Mesendoderm (in vitro differentiated cells): ENCODE data around the gene ALG11.
A peak's percentile ranks its signal among the peaks of the same experiment; 100 is the strongest.
"Not testable (repeated sequence)": the region's sequence is repeated elsewhere in the genome, so short reads cannot be mapped to it uniquely, and the experiment has no call there.

Experiments
- DNase-seq: peaks from one replicate; pipeline ENCODE4 v3.0.0; 2013
- H2AK5ac ChIP-seq: 2 replicates; pipeline ENCODE4 v1.6.1; 2013; ENCODE audit warnings: low read length, inconsistent platforms
- H2BK120ac ChIP-seq: 2 replicates; pipeline ENCODE4 v1.6.1; 2013; ENCODE audit warnings: low read depth, mild to moderate bottlenecking, low read length, moderate library complexity, mixed read lengths
- H2BK15ac ChIP-seq: replicated peaks from 2 replicates; pipeline ENCODE4 v1.6.1; 2013; ENCODE audit warnings: low read depth, mild to moderate bottlenecking, moderate library complexity
- H2BK5ac ChIP-seq: 2 replicates; pipeline ENCODE4 v1.6.1; 2013; ENCODE audit warnings: low read length, inconsistent platforms
- H3K18ac ChIP-seq: 2 replicates; pipeline ENCODE4 v1.6.1; 2013; ENCODE audit warnings: mild to moderate bottlenecking, low read length, mixed read lengths
- H3K23ac ChIP-seq: one replicate; pipeline ENCODE4 v1.6.1; 2013; ENCODE audit warnings: low read length
- H3K27ac ChIP-seq: 2 replicates; pipeline ENCODE4 v1.5.1; 2013; ENCODE audit warnings: low read depth, mild to moderate bottlenecking, inconsistent platforms, low read length, moderate library complexity
- H3K27me3 ChIP-seq: 2 replicates; pipeline ENCODE4 v1.6.1; 2013; ENCODE audit warnings: low read length, control low read depth, mild to moderate bottlenecking, inconsistent platforms; ENCODE audit not compliant: insufficient read depth, poor library complexity
- H3K36me3 ChIP-seq: 2 replicates; pipeline ENCODE4 v1.6.1; 2013; ENCODE audit warnings: low read length, inconsistent platforms; ENCODE audit not compliant: control insufficient read depth, insufficient read depth
- H3K4ac ChIP-seq: one replicate; pipeline ENCODE4 v1.6.1; 2013; ENCODE audit warnings: low read depth, mild to moderate bottlenecking, low read length, moderate library complexity
- H3K4me1 ChIP-seq: 2 replicates; pipeline ENCODE4 v1.6.1; 2013; ENCODE audit warnings: low read depth, low read length, inconsistent platforms; ENCODE audit not compliant: control insufficient read depth
- H3K4me2 ChIP-seq: 2 replicates; pipeline ENCODE4 v1.6.1; 2013; ENCODE audit warnings: low read length
- H3K4me3 ChIP-seq: 2 replicates; pipeline ENCODE4 v1.5.1; 2013; ENCODE audit warnings: mild to moderate bottlenecking, low read length
- H3K56ac ChIP-seq: one replicate; pipeline ENCODE4 v1.6.1; 2013; ENCODE audit warnings: low read length
- H3K79me1 ChIP-seq: 2 replicates; pipeline ENCODE4 v1.6.1; 2013; ENCODE audit warnings: low read length, inconsistent platforms
- H3K79me2 ChIP-seq: 2 replicates; pipeline ENCODE4 v1.6.1; 2013; ENCODE audit warnings: mild to moderate bottlenecking, low read length; ENCODE audit not compliant: control insufficient read depth, insufficient read depth
- H3K9ac ChIP-seq: 2 replicates; pipeline ENCODE4 v1.6.1; 2013; ENCODE audit warnings: low read length, inconsistent platforms
- H4K5ac ChIP-seq: one replicate; pipeline ENCODE4 v1.6.1; 2013; ENCODE audit warnings: low read length
- H4K8ac ChIP-seq: one replicate; pipeline ENCODE4 v1.6.1; 2013; ENCODE audit warnings: low read depth, mild to moderate bottlenecking, control low read depth, low read length, moderate library complexity
- WGBS: extraction: QIAGEN DNeasy Blood & Tissue Kit; methylation state at CpG from one replicate; pipeline ENCODE4 v1.1.7; 2013; ENCODE audit warnings: low lambda C conversion rate, missing lambda C conversion rate; ENCODE audit not compliant: insufficient coverage; ENCODE audit errors: extremely low coverage; 5-methylcytosine and 5-hydroxymethylcytosine counted together

Gene ALG11

GRCh38 chr13:52027832-52028231, 15.6 kb downstream of the ALG11 start:
- no peak overlapping the region for H2BK15ac ChIP-seq
- H3K79me2 ChIP-seq, result peaks cover 2% of the 10 kb centered on the region
- peaks cover 2% of the 10 kb centered on the region for H3K79me1 ChIP-seq
- no peak overlapping the region for H3K56ac ChIP-seq
- no peak overlapping the region for H2BK5ac ChIP-seq
- WGBS, result no CpG with 5 or more reads among the region's 1 CpG
- no peak overlapping the region for H4K8ac ChIP-seq
- H3K4me2 ChIP-seq, result no peak overlapping the region
- no peak overlapping the region for H2BK120ac ChIP-seq
- H3K27ac ChIP-seq, result no peak overlapping the region
- H3K4ac ChIP-seq, result no peak overlapping the region
- no peaks in the 10 kb centered on the region for H3K36me3 ChIP-seq
- H3K23ac ChIP-seq, result no peak overlapping the region
- H4K5ac ChIP-seq, result no peak overlapping the region
- H3K9ac ChIP-seq, result no peak overlapping the region
- no peak overlapping the region for H3K4me3 ChIP-seq
- no peaks in the 10 kb centered on the region for H3K4me1 ChIP-seq
- H3K27me3 ChIP-seq, result no peaks in the 10 kb centered on the region
- H2AK5ac ChIP-seq, result no peak overlapping the region
- H3K18ac ChIP-seq, result no peak overlapping the region
- DNase-seq, result no peak

GRCh38 chr13:52029569-52029968, 17.4 kb downstream of the ALG11 start:
- no peak overlapping the region for H3K9ac ChIP-seq
- no peak overlapping the region for H4K8ac ChIP-seq
- H3K4me1 ChIP-seq, result no peaks in the 10 kb centered on the region
- H2BK5ac ChIP-seq, result no peak overlapping the region
- H3K56ac ChIP-seq, result no peak overlapping the region
- H3K4me2 ChIP-seq, result no peak overlapping the region
- H2BK15ac ChIP-seq, result no peak overlapping the region
- no peak for DNase-seq
- H3K79me1 ChIP-seq, result peaks cover 2% of the 10 kb centered on the region
- H3K27me3 ChIP-seq, result no peaks in the 10 kb centered on the region
- H3K27ac ChIP-seq, result no peak overlapping the region
- H3K23ac ChIP-seq, result no peak overlapping the region
- H3K18ac ChIP-seq, result no peak overlapping the region
- no CpG with 5 or more reads among the region's 4 CpGs for WGBS
- H2BK120ac ChIP-seq, result no peak overlapping the region
- peaks cover 2% of the 10 kb centered on the region for H3K79me2 ChIP-seq
- no peak overlapping the region for H3K4ac ChIP-seq
- H4K5ac ChIP-seq, result no peak overlapping the region
- H3K36me3 ChIP-seq, result no peaks in the 10 kb centered on the region
- H2AK5ac ChIP-seq, result no peak overlapping the region
- H3K4me3 ChIP-seq, result no peak overlapping the region

- not testable (repeated sequence) for DNase-seq, H3K27ac ChIP-seq, H3K79me1 ChIP-seq, H3K4me2 ChIP-seq, H3K9ac ChIP-seq, H4K8ac ChIP-seq, H2BK15ac ChIP-seq, H3K56ac ChIP-seq, H3K79me2 ChIP-seq, H2BK5ac ChIP-seq, H3K4ac ChIP-seq, H4K5ac ChIP-seq, H3K36me3 ChIP-seq, H3K4me1 ChIP-seq, H2BK120ac ChIP-seq, H3K23ac ChIP-seq, H2AK5ac ChIP-seq, H3K18ac ChIP-seq, H3K4me3 ChIP-seq, H3K27me3 ChIP-seq
- WGBS, result no CpG with 5 or more reads among the region's 6 CpGs
Measured at GRCh38 chr13:52030401-52030800, 18.2 kb downstream of the ALG11 start.

GRCh38 chr13:52033039-52033438, 20.8 kb downstream of the ALG11 start:
- H2BK15ac ChIP-seq, result no peak overlapping the region
- H3K36me3 ChIP-seq, result no peaks in the 10 kb centered on the region
- no peak overlapping the region for H3K4ac ChIP-seq
- H2AK5ac ChIP-seq, result no peak overlapping the region
- no peaks in the 10 kb centered on the region for H3K27me3 ChIP-seq
- H4K8ac ChIP-seq, result no peak overlapping the region
- H2BK5ac ChIP-seq, result no peak overlapping the region
- no peak overlapping the region for H3K56ac ChIP-seq
- H3K27ac ChIP-seq, result no peak overlapping the region
- WGBS, result no CpG with 5 or more reads among the region's 2 CpGs
- H3K23ac ChIP-seq, result no peak overlapping the region
- H4K5ac ChIP-seq, result no peak overlapping the region
- no peaks in the 10 kb centered on the region for H3K79me2 ChIP-seq
- H3K4me1 ChIP-seq, result peaks cover 1% of the 10 kb centered on the region
- no peak overlapping the region for H3K18ac ChIP-seq
- H3K79me1 ChIP-seq, result no peaks in the 10 kb centered on the region
- no peak overlapping the region for H3K9ac ChIP-seq
- H2BK120ac ChIP-seq, result no peak overlapping the region
- no peak overlapping the region for H3K4me3 ChIP-seq
- no peak for DNase-seq
- no peak overlapping the region for H3K4me2 ChIP-seq

GRCh38 chr13:52034616-52035226, 22.5 kb downstream of the ALG11 start:
- Histone ChIP-seq H3K18ac (no peak overlapping the region), H2BK5ac (no peak overlapping the region), H3K23ac (no peak overlapping the region), H3K27me3 (no peaks in the 10 kb centered on the region), H3K9ac (no peak overlapping the region), H2BK120ac (no peak overlapping the region), H3K4ac (no peak overlapping the region), H3K27ac (no peak overlapping the region), H3K56ac (no peak overlapping the region), H3K4me3 (no peak overlapping the region), H3K79me1 (no peaks in the 10 kb centered on the region), H2BK15ac (no peak overlapping the region), H3K36me3 (no peaks in the 10 kb centered on the region), H4K8ac (no peak overlapping the region), H2AK5ac (no peak overlapping the region), H4K5ac (no peak overlapping the region), H3K4me1 (peaks cover 1% of the 10 kb centered on the region), H3K4me2 (no peak overlapping the region), H3K79me2 (no peaks in the 10 kb centered on the region)
- WGBS, result no CpG with 5 or more reads among the region's 5 CpGs
- no peak for DNase-seq

DNA sequence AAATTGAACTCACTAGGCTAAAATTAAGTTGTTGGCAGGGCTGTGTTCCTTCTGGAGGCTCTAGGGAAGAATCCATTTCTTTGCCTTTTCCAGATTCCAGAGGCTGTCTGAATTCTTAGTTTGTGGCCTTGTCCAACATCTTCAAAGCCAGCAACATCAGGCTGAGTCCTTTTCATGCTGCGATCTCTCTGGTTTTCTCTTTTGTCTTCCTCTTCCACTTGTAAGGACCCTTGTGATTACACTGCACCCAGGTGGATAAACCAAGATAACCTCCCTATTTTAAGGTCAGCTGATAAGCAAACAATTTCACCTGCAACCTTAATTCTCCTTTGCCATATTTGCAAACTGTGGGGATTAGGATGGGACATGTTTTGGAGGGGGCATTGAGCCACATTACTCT, 23.8 kb downstream of the ALG11 start:
- Histone ChIP-seq H2AK5ac (no peak overlapping the region), H3K4me2 (no peak overlapping the region), H2BK5ac (no peak overlapping the region), H3K4me1 (peaks cover 1% of the 10 kb centered on the region), H2BK120ac (no peak overlapping the region), H3K23ac (no peak overlapping the region), H4K5ac (no peak overlapping the region), H3K79me1 (no peaks in the 10 kb centered on the region), H3K9ac (no peak overlapping the region), H3K4me3 (no peak overlapping the region), H3K27ac (no peak overlapping the region), H4K8ac (no peak overlapping the region), H3K56ac (no peak overlapping the region), H3K79me2 (no peaks in the 10 kb centered on the region), H2BK15ac (no peak overlapping the region), H3K18ac (no peak overlapping the region), H3K4ac (no peak overlapping the region), H3K36me3 (no peaks in the 10 kb centered on the region), H3K27me3 (no peaks in the 10 kb centered on the region)
- no CpG with 5 or more reads among the region's 1 CpG for WGBS
- peak; percentile 8 for DNase-seq
